RCC 7860 (cell line): ENCODE measurements around the gene KLF2.
A peak's percentile ranks its signal among the peaks of the same experiment; 100 is the strongest.

Experiments
- DNase-seq: peaks from one replicate; pipeline ENCODE4 v3.0.0-alpha.2; 2015; ENCODE audit warnings: low spot score
- FAIRE-seq: peaks from 2 replicates; lab custom pipeline; 2012; peaks lifted over from hg19 to GRCh38; lab: Jason Lieb, UNC

Gene KLF2

GRCh38 chr19:16363133-16363851, 38.7 kb downstream of the KLF2 start:
- no peak for FAIRE-seq
- no peak for DNase-seq

- FAIRE-seq (no peak), DNase-seq (no peak)
Observed at GRCh38 chr19:16363852-16364230, 39.2 kb downstream of the KLF2 start.

DNA sequence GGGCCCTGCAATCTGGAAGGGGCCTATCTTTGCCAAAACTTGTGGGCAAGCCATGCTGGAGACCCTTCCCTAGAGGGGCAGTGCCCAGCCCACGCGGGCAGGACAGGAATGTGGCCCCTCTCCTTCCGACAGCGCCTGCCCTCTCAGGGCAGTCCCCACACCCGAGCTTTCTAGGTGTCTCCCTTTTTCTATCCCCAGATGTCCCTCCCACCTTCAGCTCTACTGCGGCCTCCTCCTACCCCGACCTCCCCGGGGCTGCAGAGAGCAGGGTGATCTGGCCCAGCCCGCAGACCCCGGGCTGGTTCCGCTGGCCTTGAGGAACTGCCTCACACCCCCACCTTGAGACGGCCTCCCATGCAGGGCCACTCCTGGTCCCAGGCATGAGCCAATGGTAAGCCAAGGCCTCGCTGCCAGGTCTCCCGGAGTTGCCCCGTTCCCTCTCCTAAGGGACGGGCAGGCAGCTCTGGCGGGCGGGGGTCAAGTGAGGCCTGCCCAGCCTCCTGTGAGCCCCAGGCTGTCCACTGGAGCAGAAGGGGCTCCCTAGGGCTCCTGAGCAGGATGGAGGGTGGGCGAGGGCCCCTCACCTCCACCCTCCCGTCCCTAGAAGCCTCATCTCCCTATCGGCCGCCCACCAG, 39.7 kb downstream of the KLF2 start:
- no peak for DNase-seq
- FAIRE-seq = no peak

- no peak for DNase-seq
- FAIRE-seq = no peak
Observed at GRCh38 chr19:16365300-16365996, 40.8 kb downstream of the KLF2 start.

DNA sequence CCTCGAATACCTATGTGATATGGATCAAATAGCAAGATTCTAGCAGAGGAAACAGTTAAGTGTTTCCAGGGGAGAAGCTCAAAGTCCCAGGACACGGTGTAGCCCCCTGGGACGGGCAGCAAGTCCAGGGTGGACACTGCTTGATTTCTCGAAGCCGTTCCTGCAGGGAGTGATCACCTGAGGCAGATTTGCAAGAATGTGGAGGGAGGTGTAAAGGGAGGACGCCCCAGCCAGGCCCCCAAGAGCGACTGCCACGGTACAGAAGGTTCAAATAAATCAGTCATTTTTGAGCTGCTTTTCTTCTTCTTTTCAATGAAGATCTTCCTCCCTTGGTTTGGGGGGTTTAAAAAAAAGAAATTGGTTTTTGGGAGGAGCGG, 41.4 kb downstream of the KLF2 start:
- FAIRE-seq = no peak
- no peak for DNase-seq

GRCh38 chr19:16366433-16367260, 42.0 kb downstream of the KLF2 start:
- DNase-seq (no peak), FAIRE-seq (no peak)

DNA sequence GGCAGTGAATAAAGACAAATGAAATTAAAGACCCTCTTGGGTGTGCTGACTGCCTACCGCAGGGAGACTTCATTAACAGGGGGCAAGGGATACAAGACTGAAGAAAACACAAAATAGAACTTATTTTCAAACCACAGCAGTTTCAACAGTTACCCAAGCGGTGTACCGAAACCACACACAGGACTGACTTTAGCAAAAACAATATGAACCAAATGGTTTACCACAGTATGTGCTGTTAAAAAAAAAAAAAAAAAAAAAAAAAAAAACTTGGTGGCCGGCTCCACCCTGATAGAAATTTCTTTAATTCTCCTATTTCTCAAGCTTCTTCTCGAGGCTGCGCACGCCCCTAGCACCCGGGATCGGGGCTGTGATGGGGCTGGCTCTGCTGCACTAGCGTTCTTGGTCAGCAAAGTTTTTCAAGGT, 42.6 kb downstream of the KLF2 start:
- no peak for FAIRE-seq
- no peak for DNase-seq

DNA sequence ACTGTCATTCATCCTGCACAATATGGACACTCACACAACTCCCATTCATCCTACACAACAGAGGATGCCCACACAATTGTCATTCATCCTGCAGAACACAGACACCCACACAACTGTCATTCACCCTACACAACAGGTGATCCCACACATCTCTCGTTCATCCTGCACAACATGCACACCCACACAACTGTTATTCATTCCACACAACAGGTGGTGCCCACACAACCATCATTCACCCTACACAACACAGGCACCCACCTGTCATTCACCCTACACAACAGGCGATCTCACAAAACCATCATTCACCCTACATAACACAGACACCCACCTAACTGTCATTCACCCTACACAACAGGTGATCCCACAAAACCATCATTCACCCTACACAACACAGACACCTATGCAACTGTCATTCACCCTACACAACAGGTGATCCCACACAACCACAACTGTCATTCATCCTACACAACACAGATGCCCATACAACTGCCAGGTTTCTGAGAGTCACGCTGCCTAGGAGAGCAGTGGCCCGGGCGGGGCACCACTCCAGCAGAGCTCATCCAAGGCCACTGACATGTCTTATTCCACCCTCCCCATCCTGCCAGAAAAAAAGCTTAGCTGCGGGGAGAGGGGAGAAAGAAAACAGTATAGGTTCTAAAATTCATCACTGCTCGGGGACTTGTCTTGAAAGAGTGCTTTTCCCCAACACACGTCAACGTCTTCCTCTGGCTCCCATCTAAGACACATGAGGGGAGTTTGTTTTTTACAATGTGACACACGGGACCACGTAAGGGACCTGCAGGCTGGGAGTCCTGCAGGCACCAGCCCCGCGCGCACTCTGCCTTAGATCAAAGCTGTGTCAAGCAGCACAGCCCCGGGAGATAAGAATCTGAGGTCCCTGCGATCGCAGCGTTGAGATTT, 44.0 kb downstream of the KLF2 start:
- no peak for FAIRE-seq

DNA sequence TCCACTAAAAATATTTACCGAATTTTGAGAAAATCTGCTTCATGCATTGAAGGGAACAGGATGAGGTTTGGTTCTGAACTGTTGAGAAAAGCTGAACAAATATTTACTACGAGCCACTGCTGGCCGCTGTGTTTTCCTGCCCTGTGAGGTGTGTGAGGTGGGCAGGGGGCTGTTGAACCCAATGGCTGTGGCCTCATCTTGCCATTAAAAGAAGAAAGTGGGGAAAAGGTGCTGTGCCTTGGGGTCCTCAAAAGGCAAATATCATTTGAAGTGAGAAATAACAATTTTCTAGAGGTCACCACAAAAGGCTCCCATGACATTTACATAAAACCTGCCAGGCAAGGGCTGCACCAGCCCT, 44.7 kb downstream of the KLF2 start:
- FAIRE-seq = no peak
- no peak for DNase-seq

More for the DNA sequence above, 44.0 kb downstream of the KLF2 start:
- DNase-seq = no peak

DNA sequence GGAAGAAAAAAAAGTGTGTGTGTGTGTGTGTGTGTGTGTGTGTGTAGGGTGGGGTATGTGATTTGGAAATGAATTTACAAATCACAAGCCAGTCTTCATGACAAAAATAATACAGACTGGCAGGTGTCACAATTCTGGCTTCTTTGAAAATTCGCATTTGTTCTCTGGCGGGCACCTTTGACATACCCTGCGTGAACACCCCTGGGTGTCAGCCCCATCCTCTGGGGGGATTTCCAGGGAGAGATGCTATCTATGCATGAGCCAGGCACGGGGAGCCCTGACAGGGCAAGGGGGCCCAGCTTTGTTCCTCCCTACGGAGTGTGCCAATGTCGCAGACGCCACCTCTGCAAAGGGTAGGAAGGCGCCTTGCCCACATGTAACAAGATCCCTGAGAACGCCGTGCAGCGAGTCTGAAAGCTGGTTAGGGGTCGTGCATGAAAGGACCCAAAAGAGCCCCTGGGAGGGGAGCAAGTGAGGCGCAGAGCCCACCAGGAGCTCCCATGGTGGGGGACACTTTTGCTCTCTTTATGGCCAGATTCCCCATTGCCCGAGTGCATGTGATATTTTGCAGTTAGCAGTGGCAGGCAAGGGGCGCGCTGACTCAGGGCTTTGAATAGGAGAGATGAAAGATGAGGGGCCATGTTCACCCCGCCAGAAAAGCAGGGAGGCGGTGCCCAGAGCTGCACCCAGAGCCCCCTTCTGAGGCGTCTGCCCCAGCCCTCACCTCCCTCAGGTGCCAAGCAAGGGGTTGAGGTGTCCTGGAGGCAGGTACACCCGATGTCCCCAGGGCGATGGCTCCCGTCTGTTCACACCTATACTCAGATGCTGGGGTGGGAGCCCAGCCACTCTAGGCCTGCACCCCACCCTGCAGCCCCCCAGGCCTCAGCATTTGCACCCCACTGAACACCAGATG, 45.3 kb downstream of the KLF2 start:
- DNase-seq (no peak), FAIRE-seq (no peak)

DNA sequence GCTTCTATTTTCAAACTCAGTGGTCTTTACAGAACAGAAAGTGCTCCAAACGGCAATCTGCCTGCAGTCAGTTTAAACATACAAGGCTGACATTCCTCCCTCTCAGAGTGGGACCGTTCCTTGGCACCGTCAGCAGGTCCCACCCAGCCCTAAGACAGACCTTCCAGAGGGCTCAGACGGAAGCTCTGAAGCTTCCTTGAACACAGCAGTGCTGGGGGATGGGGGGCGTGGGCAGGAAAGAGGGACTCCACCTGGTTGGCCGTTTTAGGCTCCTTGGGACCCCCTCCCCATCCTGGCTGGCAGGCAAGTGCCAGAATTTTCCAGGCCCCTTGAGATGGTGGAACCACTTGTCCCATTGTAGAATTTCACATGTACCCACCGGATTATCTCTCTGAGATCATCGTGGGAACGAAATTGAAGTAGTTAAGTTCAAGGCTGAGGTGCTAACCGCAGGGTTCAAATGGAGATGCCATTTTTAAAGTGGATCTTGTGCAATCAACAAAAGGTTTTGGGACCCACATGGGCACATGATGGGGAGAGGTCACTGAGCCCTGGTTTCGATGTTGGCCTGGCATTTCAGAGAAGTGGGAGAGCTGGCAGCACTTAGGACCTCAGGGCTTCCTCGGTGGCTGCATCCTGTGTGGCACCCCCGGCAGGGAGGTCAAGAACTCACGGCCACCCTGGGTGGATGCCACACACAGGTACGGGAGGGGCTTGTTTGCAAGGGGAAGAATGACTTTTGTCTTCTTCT, 46.2 kb downstream of the KLF2 start:
- FAIRE-seq = no peak

DNA sequence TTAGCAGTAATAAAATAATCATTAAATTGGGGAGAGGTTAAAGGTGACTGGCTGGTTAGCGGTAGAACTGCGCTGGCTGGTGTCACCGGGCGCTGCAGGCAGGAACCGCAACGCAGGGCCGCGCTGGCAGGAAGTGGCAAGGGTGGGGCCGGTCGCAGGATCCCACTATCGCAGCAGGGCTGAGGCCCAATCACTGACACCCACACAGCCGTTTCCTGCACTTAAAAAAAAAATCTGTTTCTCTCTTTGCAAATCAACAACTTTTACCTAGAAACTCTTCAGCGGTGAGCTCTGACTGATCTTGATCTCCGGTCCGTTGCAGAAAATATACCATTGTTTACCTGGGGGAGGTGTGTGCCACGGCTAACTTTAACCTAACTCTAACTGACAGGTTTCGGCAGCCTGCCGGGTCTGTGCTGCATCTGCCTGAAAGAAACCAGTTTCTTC, 46.9 kb downstream of the KLF2 start:
- no peak for DNase-seq
- FAIRE-seq = no peak

More for the DNA sequence above, 46.2 kb downstream of the KLF2 start:
- no peak for DNase-seq

DNA sequence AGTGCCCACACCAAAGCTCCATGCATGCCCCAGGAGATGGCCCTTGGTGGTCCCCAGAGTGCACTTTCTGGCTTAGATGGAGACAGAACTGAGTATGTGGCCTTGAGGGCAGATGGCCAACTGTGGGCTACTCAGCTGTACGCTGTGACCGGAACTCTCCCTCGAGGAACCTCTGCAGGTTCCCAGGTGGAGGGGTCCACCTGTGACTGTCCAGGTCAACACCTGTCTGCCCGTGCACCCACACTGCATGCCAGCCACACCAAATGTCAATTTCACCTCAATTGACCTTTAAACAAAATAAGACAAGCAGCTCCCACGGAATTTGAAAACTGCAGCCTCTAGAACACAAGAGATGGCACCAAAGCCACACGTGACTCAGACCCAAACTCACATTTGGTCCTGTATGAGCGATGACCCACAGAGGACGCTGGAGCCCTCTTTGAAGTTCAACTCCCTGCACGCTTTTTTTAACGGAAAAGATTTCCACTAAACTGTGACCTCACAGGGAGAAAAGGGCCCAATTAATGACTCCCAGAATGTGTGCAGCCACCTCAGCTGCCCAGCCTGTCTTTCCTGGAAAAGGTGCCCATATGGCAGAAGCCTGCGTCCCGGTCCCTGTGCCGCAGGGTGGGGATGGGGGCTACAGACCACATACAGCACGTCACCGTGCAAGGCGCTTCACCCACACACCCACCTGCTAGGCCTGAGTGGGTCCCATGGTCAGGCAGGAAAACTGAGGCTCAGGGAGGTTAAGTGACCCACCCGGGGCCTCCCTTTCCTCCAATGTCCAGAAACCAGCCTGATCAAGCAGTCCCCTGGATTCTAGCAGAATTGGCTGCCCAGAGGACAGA, 47.7 kb downstream of the KLF2 start:
- no peak for FAIRE-seq
- no peak for DNase-seq

DNA sequence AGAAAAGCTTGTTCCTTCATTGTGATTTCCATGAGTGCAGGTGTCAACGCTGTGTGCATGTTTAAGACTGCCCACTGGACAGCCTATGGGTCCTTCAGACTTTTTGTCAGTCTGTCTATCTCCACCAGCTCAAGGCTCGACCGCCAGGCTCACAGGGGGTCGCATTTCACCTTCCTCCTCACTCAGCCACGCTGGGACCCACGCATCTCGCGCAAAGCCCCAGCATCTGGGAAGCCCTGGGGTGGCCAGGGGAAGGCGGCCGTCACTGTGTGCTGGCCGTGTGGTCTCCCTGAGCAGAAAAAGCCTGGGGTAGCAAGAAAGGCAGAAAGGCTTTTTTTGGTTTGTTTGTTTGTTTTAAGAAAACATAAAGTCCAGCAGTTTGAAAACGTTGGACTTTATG, 48.5 kb downstream of the KLF2 start:
- no peak for FAIRE-seq
- DNase-seq = no peak

DNA sequence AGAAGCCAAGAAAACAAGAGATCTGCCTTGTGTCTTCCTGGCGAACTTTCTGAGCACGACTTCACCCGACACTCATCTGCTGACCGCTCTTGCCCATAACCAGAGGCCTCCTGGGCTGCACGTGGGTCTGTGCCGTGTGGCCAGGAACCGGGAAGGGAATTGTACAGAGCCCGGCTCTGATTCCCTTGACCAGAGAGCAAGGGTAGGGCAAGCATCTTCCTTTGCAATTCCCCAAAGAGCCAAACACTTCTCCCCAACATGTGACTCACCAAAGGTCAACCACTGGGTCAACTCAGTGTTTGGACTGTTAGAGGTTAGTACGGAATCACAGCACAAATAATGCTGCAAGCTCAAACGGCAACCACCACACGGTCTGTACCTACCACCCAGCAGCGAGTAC, 48.9 kb downstream of the KLF2 start:
- DNase-seq = peak; percentile 58
- peak; percentile 66 for FAIRE-seq

DNA sequence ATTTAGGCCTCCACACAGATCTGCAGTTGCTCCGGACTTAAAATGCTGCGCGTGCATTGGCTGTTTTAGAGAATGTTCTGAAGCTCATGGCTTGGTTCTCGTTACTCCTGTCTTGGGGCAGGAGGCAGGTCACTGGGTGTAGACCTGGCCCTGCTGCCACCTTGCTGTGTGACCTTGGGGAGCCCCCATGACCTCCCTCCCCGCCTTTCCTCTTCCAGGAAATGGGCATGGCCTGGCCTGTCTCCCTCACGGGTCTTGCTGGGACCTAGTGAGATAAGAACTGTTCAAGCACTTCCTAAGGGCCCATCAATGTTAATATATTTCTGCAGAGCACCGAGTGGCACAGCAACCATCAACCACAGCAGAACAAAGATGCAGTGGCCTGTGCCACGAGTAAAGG, 49.4 kb downstream of the KLF2 start:
- no peak for FAIRE-seq

GRCh38 chr19:16374436-16374835, 49.8 kb downstream of the KLF2 start:
- no peak for FAIRE-seq
- DNase-seq = no peak

More for the DNA sequence above, 49.4 kb downstream of the KLF2 start:
- DNase-seq = no peak
